ENCODE data around the gene VASH1.

DNA sequence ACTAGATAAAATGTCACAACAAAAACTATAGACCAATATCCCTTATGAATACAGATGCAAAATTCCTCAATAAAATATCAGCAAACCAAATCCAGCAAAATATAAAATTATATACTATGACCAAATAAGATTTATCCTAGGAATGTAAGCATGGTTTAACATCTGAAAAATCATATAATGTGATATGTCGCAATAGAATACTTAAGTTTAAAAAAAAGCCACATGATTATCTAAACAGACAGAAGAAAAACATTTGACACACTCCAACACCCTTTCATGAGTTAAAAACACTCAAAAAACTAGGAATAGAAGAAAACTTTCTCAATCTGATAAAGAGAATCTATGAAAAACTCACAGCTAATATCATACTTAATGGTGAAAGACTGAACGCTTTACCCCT lies 31.2 kb downstream of the VASH1 start:
- TF ChIP-seq GATA2 (IDR thresholded peaks at IDR 0.05; ENCODE audit: low read depth, low read length) (no peak), GATA3 (IDR thresholded peaks at IDR 0.05; ENCODE audit: low read depth, low read length) (no peak)
